Hematopoietic multipotent progenitor cell (in vitro differentiated cells): ENCODE data around the gene SUSD4. TPM values are rescaled to one million over a fixed set of nuclear protein-coding genes. Genes with fewer than 3 reads are reported as not detected.
"Not testable (repeated sequence)": the region's sequence is repeated elsewhere in the genome, so short reads cannot be mapped to it uniquely, and the experiment has no call there.

Experiments used
- DNase-seq, 3 donors: peaks; one replicate each; pipeline ENCODE4 v3.0.0-alpha.2; 2011 to 2015; ENCODE audit warnings: low read depth in 2 of 3, low spot score in 2 of 3
- total RNA-seq: library from RNA; depleted of rRNA; stranded (reverse); fragments of >200 nt; gene quantifications from one replicate; pipeline ENCODE4 v1.2.3, GENCODE V29; 2012

The SUSD4 gene
- total RNA-seq, 1 donor, result not detected

GRCh38 chr1:223257856-223258550 lies 106.0 kb downstream of the SUSD4 start:
- DNase-seq, result no peak

DNA sequence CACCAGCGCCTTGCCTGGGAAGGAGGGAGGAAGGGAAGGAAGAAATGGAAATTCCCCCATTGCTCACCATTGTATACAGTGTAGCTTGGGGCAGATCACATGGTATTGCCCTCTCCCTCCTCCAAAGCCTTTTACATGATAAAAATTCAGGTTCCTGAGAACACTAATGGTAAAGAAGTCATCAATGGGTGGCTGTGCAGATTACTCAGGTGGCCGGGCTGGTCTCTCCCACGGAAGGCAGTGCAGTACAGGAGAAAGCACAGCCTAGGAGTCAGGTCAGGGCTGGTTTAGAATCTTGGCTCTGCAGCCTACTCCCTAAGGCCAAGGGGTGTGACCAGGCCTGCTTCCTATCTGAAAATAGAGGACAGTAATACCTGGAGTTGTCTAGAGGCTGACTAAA lies 107.9 kb downstream of the SUSD4 start:
- no peak for DNase-seq

GRCh38 chr1:223253916-223254315 lies 110.1 kb downstream of the SUSD4 start:
- DNase-seq, result no peak

DNA sequence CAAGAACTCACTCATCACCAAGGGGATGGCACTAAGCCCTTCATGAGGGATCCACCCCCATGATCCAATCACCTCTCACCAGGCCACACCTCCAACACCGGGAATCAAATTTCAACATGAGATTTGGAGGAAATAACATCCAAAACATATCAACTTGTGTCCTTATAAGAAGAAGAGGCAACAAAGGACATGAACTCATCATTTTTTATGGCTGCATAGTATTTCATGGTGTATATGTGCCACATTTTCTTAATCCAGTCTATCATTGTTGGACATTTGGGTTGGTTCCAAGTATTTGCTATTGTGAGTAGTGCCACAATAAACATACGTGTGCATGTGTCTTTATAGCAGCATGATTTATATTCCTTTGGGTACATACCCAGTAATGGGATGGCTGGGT lies 112.6 kb downstream of the SUSD4 start:
- not testable (repeated sequence) for DNase-seq

- DNase-seq, result no peak
Measured at GRCh38 chr1:223250632-223251015, 113.4 kb downstream of the SUSD4 start.

GRCh38 chr1:223249854-223250631 lies 113.9 kb downstream of the SUSD4 start:
- DNase-seq, result no peak

DNA sequence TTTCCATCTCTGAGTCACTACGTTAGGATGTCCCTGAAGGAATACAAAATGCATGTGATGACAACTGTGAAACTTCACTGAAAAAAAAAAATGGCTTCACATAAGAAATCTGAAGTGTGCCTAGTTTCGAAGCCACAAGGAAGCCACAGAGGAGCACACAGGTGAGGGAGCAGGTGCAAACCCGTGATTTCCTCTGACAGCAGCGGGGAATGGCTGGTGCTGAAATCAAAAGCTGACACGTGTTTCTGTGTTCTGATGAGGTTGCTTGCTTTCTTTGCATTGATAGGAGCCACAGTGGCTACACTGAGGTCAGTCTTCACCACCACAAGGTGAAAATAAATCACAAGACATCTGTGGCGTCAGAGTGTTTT lies 115.2 kb downstream of the SUSD4 start:
- DNase-seq, result peak in 1 of 3 donors; percentile 25

- DNase-seq, result no peak
Measured at GRCh38 chr1:223248001-223248769, 115.8 kb downstream of the SUSD4 start.

DNA sequence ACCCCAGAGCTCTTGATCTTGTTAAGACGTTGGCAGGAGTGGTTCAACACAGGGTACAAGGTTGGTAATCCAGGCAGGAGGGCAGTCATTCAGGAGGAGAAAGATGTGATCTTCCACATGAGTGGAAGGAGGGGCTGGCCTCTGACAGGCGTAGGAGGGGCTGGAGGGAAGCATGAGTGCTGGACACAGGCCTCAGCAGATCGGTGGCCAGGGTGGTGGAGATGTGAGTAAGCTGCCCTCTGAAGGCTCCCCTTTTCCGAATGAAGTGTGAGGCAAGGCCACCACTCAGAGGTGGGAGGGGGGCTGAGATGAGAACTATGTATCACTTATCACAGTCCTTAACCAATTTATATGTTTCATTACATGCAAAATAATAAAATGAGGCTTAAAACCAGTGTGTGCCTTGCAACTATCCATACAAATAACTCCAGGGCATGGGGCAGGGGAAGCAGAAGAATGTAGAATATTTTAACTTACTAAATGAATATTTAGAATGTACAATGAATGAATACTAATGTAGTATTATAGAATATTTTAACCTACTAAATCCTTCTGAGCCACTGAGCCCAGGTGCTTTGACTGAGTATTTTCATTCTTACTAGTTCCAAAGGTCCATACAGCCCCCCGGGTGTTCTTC lies 117.4 kb downstream of the SUSD4 start:
- no peak for DNase-seq

- DNase-seq, result no peak
Measured at GRCh38 chr1:223245983-223246382, 118.0 kb downstream of the SUSD4 start.

- no peak for DNase-seq
Measured at GRCh38 chr1:223245411-223245810, 118.6 kb downstream of the SUSD4 start.

DNA sequence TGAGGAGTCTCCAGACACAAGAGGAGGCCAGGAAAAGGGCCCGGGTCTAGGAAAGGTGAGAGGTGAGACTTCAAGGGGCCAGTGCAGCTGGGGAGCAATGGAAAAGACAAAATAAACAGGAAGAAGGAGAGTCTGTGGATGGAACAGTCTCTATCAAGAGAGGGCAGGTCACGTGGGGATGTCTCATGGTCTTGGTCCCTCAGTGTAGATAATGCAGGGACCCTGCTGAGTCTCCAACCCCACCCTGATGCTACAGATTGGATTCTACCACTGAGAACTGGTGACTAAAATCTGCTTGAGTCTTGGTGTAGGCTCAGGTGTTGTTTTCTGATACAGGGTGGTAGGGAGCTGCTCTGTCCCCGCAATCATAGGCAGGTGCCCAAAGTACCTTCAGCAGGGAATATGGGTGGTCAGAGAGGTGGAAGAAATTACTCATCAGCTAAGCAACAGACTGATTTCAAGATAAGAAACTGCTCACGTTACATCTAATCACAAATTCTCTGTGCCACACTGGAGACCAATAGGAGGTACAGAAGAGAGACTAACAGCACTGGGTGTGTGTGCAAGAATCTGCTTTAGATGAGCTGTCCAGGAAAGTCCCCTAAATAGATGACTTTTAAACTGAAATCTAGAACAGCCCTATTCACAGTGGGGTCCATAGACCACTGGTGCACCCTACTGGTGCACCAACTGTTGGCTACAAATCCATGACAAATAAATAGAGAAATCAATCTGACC lies 119.4 kb downstream of the SUSD4 start:
- DNase-seq, result peak in 1 of 3 donors; percentile 5

DNA sequence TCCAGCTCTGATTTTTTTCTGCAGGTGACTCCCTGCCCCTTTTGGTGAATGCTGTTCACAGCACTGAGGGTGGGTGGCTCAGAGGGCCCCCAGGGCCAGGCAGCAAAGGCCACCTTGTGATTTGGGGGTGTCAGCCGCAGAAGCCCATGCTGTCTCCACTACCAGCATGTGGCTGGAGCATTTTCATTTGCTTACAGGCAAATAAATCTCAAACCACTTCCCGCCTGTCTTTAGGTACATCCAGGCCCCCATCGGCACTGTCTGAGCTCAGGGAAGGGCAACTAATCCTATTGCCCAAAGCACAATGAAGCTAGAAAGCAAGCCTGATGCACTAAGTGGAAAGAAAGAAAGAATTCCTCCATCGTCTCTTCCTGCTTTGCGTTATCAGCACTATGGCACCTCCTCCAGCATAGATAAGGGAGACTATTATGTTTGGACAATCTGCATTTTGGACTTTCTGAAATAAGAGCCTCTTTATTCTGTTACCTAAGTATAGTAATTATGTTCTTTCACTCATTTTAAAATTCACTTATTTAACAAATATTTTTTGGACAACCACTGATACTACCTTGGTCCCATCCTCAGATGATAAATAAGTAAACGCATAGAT lies 120.4 kb downstream of the SUSD4 start:
- DNase-seq, result no peak

DNA sequence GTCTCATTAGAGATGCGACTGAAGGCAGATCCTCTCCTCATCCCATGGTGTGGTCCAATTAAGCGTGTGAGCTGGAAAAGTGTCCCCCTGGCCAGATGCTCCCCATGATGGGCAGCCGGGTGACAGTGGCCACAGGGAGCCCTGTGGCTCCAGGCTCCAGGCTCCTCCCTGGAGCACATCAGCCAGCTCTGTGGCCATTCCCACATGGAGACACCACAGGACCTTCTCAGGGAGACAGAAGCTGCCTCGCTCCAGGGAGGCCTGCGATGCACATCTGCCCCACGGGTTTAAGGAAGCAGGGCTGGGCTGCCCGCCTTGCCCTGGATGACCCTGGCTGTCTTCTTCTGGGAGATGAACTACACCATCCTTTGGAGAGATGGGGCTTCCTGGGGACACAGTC lies 121.0 kb downstream of the SUSD4 start:
- DNase-seq, result no peak

GRCh38 chr1:223242382-223242955 lies 121.5 kb downstream of the SUSD4 start:
- DNase-seq, result no peak

- DNase-seq, result no peak
Measured at GRCh38 chr1:223240122-223240521, 123.9 kb downstream of the SUSD4 start.

GRCh38 chr1:223235091-223235490 lies 128.9 kb downstream of the SUSD4 start:
- DNase-seq, result no peak

DNA sequence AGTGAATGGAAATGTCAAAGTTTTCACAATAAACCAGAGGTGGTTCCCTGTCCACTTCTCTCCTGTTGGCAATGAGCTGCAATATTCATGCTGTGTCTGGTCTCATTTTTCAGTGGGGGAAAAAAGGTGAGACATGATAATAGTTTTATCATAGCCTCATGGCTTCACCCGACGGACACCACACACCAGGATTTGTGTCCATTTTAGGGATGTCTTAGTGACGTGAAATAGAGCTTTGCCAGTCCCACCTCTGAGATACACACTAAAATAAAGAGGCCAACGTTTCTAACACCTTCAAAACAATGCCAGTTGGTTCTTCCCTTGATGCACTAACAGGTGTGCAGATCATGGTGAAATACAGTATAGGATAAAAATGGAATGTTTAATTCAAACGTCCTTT lies 129.4 kb downstream of the SUSD4 start:
- DNase-seq, result no peak

- no peak for DNase-seq
Measured at GRCh38 chr1:223234170-223234514, 129.8 kb downstream of the SUSD4 start.
